SKM-1 (cell line): ENCODE results near the gene PKN3.
"Not testable (repeated sequence)": the region's sequence is repeated elsewhere in the genome, so short reads cannot be mapped to it uniquely, and the experiment has no call there.

Source experiments
- DNase-seq: peaks from one replicate; lab custom pipeline; 2025; ENCODE audit not compliant: unreplicated experiment; lab: John Stamatoyannopoulos, UW

PKN3 gene

GRCh38 chr9:128690684-128691034 is 11.6 kb upstream of the PKN3 start:
- no peak for DNase-seq

- DNase-seq, result not testable (repeated sequence)
Measured at GRCh38 chr9:128693738-128694137, 8.6 kb upstream of the PKN3 start.

GRCh38 chr9:128694344-128694743 is 8.0 kb upstream of the PKN3 start:
- no peak for DNase-seq

GRCh38 chr9:128696923-128697707 is 5.2 kb upstream of the PKN3 start:
- DNase-seq, result no peak

DNA sequence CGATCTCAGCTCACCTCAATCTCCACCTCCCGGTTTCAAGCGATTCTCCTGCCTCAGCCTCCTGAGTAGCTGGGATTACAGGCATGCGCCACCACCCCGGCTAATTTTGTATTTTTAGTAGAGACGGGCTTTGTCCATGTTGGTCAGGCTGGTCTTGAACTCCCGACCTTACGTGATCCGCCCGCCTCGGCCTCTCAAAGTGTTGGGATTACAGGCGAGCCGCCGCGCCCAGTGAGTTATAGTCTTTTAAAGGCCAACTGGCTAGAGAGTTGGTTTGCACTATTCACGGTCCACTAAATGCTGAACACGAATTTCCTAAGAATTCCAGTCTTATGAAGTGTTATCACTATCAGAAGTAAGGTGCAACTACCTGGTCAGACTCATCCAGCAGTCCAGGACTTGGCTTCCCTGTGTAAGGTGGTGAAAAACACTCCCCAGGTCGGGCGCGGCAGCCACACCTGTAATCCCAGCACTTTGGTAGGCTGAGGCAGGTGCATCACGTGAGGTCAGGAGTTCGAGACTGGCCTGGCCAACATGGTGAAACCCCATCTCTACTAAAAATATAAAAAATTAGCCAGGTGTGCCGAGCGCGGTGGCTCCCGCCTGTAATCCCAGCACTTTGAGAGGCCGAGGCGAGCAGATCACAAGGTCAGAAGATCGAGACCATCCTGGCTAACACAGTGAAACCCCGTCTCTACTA is 3.1 kb upstream of the PKN3 start:
- not testable (repeated sequence) for DNase-seq

- DNase-seq, result no peak
Measured at GRCh38 chr9:128701227-128701854, 962 bp upstream of the PKN3 start.

DNA sequence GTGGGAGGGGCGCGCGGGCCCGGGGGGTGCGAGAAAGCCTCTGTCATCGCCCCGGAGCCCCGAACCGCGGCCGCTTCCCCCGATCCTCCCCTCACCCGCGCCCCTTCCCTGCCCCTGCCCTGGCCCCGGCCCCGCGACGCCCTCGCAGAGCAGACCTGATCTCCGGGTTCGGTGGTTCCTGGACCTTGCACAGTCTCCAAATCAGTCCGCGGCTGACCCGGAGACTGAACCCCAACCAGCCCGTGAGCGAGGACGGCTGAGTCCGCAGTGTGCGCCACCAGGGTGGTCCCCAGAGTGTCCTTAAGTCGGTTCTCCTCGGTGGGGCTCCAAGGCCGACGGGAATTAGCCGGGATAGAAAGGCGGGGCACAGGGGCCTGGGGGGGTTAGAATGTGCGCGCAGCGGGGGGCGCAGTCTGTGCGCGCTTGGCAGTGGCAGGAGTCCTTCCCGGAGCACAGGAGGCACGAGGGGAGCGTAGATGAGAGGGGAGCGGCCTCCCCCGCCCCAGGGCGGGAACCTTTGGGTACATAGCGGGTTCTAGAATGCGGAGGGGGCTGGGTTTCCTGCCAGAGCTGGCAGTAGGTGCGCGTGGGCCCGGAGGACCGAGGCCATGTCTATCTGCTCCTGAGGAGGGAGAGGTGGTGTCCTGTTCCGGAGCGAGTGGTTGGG is 779 bp downstream of the PKN3 start:
- no peak for DNase-seq

DNA sequence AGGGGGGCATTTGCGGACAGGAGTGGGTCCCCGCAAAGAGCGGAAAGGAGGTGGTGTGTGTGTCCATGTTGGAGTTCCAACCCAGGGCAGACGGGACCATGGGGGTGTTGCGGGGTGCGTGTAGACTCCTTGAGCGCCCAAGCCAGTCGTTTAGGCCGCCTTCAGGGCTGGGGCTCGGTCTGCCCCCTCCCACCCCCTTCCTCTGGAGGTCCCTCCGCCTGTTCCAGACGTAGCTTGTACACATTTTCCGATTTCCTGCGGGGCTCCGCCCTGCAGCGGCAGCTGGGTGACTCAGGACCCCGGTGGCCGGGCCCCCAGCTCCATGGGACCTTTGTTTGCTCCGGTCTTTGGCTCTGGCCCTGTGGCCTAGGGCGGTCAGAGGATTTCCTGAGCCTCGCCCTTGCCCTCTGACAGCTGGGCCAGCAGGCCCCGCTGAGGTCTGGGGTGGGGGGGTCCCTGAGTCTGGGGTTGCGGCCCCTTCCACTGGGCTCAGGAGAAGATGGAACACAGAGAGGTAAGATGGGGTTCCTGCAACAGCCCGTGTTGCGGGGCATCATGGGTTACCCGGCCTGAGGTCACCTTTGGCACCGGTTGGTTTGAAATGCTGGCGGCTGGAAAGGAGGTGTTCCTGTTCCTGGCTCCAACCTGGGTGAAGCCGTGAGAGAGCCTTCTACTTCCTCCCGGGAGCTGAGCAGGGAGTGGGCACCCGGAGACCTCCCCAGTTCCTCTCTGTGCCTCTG is 1.5 kb downstream of the PKN3 start:
- no peak for DNase-seq

DNA sequence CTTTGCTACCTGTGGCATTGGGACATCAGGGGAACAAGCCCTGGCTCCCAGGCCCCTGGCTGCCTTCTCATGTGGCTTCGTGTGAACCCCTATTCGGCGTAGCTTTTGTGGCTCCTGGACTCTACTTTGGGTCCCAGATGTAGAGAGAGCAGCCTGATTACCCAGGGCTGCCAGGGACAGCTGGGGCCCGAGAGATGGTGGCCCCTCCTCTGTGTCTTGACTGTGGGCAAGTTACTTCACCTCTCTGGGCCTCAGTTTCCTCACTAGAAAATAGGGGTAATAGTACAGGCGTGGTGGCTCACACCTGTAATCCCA is 2.0 kb downstream of the PKN3 start:
- no peak for DNase-seq

- DNase-seq, result no peak
Measured at GRCh38 chr9:128705051-128705965, 3.0 kb downstream of the PKN3 start.

DNA sequence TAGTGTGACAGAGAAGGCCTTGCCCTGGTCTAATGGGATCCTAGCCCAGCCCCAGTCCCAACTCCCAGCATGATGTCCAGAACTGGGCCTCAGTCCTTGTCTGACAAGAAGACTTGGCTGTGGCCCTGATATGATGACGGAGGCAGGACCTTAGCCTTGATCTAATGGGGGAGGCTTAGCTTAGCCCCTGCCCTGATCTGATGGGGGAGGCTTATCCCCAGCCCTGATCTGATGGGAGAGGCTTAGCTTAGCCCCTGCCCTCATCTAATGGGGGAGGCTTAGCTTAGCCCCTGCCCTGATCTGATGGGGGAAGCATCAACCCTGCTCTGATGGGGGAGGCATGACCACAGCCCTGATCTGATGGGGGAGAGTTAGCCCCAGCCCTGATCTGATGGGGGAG is 3.7 kb downstream of the PKN3 start:
- no peak for DNase-seq

DNA sequence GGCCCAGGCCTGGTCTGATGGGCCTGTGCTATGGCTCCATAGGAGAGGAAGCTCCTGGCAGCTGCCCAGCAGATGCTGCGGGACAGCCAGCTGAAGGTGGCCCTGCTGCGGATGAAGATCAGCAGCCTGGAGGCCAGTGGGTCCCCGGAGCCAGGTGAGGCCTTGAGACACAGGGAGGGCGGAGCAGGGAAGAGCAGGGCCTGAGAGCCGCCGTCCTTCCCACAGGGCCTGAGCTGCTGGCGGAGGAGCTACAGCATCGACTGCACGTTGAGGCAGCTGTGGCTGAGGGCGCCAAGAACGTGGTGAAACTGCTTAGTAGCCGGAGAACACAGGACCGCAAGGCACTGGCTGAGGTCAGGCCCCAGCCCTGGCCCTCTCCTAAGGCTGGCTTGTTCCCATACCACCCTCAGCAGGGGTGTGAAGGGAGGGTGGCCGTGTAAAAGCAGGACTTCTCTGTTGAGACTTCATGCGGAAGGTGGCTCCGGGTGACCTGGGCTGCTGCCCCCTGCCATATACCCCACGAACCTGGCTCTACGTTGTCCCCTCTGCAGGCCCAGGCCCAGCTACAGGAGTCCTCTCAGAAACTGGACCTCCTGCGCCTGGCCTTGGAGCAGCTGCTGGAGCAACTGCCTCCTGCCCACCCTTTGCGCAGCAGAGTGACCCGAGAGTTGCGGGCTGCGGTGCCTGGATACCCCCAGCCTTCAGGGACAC is 4.5 kb downstream of the PKN3 start:
- DNase-seq, result no peak

- DNase-seq, result no peak
Measured at GRCh38 chr9:128707446-128707845, 5.1 kb downstream of the PKN3 start.

DNA sequence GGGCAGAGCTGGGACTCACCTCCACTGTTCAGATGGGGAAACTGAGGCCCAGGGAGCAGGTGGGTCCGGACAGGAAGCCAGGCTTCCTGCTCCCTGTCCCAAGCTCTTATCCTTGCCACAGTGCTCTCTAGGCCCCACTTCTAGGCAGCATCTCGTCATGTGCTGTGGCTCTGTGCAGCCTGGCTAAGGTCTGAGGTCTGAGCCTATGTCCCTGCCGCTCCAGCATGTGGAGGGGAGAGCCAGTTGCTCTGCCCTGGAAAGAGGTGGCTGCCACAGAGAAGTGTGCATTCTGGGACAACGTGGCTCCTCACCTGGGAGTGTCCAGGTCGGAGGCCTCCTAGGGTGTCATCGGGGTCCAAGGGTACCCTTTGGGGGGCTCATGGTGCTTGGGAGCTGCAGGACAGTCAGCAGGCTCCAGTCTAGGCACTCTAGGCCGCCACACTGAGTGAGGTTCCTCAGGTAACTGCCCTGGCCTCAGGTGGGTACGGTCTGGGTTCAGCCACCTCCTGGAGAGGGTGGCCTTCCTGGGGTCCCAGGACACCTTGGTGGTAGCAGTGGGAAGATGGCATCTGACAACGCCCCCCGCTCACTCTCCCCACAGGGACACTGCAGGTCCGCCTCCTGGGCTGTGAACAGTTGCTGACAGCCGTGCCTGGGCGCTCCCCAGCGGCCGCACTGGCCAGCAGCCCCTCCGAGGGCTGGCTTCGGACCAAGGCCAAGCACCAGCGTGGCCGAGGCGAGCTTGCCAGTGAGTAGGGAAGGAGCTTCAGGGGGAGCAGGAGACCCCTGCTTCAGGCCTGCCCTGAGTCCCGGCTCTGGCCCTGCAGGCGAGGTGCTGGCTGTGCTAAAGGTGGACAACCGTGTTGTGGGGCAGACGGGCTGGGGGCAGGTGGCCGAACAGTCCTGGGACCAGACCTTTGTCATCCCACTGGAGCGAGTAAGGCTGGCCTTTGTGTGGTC is 10.4 kb downstream of the PKN3 start:
- DNase-seq, result no peak

DNA sequence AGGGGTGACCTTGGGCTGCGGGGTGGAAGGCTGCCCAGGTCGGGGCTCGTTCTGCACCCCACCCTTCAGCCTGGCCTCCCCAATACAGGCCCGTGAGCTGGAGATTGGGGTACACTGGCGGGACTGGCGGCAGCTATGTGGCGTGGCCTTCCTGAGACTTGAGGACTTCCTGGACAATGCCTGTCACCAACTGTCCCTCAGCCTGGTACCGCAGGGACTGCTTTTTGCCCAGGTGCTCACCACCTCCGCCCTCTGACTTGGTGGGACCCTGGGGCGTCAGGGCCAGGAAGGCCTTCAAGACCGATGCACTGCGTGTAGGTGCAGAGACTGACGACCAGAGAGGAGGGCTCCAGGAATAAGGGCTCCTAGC is 11.1 kb downstream of the PKN3 start:
- DNase-seq, result no peak

GRCh38 chr9:128713941-128714573 is 11.8 kb downstream of the PKN3 start:
- DNase-seq, result no peak

- DNase-seq, result no peak
Measured at GRCh38 chr9:128714586-128715435, 12.5 kb downstream of the PKN3 start.
